Stimulated activated CD8-positive, alpha-beta memory T cell treated with anti-CD3 and anti-CD28 coated beads, Interleukin-4, amount 100 ng/mL, for 1 hour (primary cell): Measurements from ENCODE around the gene SELENOT.
A peak's percentile ranks its signal among the peaks of the same experiment; 100 is the strongest.
"Not testable (repeated sequence)": the region's sequence is repeated elsewhere in the genome, so short reads cannot be mapped to it uniquely, and the experiment has no call there.

Source experiments
- DNase-seq, 2 donors: peaks; one replicate each; pipeline ENCODE4 v3.0.0-alpha.2; 2020; ENCODE audit warnings: low read depth in 2 of 2, low spot score in 1 of 2

Gene SELENOT, protein sequence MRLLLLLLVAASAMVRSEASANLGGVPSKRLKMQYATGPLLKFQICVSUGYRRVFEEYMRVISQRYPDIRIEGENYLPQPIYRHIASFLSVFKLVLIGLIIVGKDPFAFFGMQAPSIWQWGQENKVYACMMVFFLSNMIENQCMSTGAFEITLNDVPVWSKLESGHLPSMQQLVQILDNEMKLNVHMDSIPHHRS

DNA sequence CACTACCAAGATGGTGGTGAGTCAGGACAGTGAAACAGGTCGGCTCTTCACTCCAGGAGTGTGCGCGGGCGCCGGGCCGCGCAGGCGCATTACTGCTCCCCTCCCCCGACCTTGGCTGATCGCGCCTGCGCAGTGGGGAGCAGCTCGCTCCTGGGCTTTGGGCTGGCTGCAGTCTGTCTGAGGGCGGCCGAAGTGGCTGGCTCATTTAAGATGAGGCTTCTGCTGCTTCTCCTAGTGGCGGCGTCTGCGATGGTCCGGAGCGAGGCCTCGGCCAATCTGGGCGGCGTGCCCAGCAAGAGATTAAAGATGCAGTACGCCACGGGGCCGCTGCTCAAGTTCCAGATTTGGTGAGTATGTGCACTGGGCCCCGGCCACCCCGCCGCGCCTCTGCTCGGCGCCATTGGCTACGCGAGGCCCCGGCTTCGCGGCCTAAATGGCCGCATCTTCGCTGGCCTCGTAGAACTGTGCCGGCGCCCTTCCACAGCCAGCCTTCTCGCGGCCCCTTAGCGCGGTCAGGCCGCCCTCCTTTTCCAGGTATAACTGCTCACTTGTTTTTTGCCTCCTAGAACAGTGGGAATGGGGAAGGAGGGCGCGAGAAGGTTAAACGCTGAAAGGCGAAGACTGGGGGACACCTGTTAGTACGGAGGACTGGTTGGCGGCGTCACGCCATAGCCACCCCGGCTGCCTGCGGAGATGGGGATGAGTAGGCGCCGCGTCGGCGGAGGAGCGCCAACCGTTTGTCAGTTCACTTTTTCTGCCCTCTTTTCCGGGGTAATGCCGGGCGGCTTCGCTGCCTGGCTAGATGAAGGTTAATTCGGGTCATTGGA, at the start of gene SELENOT:
Gene SELENOT (plus strand): TSS at position 169 of the 827 bp plus-strand sequence. CDS start 42 bp downstream, at position 211.
- peak; percentile 87 to 93 for DNase-seq

DNA sequence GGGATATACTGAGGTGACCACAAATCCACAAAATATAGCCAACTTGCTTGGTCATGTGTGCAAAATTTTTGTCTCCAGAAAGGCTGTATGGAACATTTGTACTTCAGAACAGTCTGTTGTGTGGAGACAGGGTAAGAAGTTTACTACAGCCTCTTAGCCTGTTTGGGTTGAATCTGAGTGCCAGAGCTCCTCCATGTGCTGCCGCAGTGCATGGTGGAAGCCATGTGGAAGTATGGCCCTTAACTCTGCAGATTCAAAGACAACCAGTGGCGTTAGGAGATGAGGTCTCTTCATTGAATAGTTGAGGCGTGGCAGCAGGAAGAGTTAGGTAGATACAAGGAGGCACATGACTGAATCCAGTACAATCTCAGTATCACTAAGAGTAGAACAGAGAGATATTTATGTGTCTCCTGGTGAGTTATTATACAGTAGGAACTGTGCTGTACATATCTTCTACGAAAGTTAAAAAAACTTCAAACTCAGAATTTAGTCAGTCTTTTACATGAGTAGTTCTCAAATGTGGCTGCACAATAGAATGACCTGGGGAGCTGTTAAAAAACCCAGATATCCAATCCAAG, 47.2 kb upstream of the SELENOT start:
- no peak for DNase-seq

DNA sequence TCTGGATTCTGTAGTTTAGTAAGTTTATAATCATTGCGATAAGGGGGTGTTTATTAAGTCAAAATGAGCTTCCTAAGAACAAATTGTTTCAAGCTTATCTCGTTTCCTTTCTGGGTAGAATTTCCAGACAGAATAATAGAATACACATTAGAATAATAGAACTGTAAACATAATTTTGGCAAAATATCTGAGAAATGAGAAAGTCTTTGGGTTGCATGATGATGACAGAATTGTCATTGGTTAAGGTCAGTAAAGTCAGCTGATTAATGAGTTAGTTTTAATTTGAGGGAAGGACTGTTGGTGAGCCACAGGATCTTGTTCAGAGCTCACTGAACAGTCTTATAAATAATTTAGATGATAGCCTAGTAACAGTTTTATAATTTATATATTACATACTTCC, 46.3 kb upstream of the SELENOT start:
- no peak for DNase-seq

DNA sequence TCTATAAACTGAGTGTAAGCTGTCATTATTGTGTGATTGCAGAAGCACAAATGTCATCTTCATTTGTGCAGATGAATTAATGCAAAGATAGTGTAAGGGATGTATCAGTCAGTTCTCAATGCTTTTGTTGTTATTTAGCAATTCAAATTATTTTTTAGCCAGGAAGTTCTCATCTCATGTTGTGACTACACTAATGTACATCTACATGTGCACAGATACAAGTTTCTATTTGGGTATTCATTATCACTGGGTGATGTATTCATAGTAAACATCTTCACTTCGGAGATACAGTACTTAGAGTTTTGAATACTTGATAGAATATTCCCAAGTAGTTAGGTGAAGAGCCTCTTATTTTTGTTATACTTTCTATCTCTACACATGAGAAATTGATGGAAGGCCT, 45.4 kb upstream of the SELENOT start:
- no peak for DNase-seq

DNA sequence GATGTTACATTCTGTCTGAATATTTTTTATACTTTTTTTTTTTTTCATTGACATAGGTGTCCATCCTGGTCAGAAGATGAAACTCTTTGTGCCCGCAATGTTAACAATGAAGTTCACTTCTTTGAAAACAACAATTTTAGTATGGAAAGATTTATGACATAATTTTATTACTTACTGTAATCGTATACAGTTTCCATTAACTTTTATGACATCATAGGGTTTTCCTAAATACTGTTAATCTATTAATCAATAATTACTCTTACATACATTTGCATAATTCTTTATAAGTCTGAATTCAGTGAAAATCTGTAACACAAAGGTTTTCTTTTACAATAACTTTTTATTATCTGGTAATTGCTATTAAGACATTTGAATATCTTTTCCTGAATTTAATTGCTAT, 38.9 kb upstream of the SELENOT start:
- no peak for DNase-seq

DNA sequence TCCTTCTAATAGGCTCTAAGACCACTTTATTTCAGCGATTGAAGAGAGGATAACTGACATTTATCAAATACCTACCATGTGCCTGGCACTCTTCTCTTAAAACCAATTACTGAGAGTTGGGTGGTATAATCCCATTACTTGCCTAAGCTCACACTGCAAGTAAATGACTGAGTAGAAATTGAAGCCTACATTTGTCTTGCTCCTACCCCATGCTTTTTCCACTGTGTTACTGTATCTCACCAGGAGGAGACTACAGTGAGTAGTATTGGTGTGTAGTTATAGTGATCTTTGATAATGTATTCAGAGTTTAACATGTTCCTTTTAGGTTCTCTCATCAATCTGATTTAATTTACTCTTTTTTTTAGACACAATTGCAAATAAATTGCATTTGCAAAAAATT, 35.8 kb upstream of the SELENOT start:
- DNase-seq, result no peak

DNA sequence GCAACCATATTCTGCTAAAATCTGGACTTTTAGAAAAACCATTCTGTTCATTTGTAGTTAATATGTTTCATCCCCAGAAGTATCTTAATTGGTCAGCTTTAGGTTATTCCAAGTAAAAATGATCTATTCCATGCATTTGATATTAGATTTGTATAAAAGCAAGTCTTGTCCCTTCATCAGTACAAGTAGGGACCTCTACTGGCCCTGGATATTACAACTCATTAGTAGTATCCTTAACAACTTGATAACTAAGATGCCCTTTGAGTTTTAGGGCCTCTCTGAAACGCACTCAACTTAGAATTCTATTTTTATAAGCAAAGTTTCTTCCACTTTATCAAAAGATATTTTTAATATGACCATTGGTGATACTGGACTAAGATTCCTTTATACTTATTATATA, 25.3 kb upstream of the SELENOT start:
- no peak for DNase-seq

DNA sequence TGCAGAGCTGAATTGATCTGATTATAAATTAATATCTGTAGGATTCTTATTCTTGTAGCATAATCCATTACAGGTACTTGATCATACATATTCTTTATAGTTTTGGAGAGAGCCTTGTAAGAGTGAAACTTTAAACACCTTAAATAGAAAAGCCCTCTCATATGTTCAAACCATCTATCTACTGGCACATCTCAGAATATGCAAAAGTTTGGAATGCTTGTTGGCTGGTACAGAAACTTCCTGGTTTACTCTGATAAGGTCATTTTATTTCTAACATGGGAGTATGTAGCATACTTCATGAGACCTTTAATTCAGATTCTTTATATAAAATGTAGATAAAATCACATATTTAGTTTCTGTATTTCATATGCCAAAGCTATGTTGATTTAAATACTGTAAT, 21.9 kb upstream of the SELENOT start:
- no peak for DNase-seq

DNA sequence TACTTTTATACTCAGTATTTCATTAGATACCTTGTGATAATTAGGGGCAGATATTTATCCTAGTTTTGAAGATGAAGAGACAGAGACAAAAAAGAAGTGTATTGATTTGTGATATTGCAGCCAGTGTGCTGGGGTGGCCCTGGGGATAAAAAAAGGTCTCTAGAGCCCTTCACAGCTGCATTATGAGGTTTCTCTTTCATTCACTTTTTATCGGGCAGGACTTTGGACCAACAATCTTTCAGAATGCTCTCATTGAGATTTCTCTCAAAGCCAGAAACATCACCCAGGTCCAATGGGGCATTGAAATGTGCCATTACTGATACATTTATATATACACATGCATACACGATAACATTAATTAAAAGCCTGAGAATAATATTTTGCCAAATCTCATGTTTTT, 20.5 kb upstream of the SELENOT start:
- DNase-seq, result no peak

DNA sequence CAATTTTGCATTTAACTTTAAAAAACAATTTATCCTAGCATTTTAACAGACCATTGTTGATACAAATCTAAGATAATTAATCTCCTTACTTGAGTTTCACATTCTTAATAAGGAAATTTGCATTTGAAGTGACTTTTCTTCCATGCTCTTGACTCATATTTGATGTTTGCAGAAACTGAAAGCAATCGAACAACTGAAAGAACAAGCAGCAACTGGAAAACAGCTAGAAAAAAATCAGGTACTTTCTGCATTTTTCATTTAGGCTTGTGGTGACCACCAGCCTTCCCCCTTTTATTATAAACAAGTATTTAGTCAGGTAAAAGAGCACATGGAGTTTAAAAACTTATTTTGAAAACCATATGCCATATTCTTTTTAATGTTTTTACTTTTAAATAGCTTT, 20.1 kb upstream of the SELENOT start:
- DNase-seq, result no peak

DNA sequence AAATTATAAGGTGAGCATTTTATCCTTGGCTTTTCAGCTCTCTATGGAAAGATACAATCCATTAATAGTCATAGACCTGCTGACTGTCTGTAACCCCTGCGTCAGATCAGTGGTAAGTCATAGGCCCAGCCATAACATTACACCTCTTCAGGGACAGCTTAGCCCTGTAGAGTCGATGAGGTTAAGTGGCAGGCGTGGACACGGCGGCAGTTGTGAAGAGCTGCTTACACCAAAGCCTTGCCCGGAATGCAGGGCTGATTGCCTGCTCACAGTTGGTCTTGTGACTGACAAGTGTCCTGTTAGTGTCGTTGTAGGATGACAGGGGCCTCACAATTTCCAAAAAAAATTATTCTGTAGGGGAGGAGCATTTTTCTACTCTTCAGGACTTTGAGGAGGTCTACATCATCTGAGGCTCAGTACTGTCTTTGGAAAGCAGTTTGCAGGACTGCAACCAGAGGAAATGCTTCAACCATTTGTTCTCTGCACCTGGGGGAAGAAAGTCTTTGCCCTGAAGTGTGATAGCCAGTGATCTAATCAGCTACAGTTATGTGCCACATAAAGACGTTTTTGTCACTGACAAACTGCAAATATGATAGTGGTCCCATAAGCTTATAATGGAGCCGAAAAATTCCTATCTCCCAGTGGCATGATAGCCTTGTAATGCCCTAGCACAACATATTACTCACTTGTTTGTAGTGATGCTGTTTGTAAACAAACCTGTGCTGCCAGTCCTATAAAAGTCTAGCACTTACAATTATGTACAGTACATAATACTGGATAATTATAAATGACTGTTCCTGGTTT, 14.9 kb upstream of the SELENOT start:
- DNase-seq, result no peak

DNA sequence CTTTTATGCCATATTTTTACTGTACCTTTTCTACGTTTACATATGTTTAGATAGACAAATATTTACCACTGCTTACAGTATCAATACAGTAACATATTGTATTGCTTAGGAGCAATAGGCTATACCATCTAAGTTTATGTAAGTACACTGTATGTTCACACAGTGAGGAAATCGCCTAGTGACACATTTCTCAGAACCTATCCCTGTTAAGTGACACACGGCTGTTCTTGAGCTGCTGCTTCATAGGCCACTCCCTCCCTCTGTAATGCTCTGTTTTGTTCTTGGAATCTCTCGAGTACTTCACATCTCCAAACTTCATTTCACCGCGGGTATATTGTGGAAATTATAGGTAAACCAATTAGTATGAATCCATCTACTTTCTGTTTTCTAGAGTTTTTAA, 13.4 kb upstream of the SELENOT start:
- no peak for DNase-seq

DNA sequence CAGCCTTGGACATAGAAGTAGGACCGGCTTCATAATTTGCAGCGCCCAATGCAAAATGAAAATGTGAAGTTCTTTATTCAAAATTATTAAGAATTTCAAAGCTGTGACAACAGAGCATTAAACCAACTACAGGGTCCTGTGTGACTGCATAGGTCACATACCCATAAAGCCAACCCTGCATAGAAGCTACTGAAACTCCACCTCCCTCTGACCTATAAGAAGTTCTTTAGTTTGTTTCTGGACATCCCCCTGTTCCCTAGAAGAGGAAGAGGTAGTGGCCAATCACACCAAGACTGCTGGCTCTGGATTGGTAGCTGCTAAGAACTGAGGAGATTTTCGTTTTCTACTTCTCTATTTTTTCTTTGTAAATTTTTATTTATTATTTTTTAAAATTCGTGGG, 9.0 kb upstream of the SELENOT start:
- no peak for DNase-seq

DNA sequence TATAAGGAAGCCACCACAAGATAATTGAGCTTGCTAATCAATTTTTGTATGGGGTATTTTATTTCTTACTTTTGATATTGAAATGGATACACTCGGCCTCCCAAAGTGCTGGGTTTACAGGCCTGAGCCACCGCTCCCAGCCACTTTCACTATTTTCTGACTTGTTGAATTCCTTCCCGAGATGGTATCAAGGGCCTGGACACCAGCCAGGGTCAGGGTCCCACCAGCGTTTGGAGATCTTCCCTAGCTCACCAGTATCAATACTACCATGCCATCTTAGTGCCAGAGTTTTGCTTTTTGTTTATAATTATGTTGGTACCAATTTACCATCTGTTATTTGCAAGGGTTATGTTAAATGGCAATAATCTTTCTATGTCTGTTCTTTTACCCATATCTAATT, 5.5 kb upstream of the SELENOT start:
- DNase-seq, result no peak

DNA sequence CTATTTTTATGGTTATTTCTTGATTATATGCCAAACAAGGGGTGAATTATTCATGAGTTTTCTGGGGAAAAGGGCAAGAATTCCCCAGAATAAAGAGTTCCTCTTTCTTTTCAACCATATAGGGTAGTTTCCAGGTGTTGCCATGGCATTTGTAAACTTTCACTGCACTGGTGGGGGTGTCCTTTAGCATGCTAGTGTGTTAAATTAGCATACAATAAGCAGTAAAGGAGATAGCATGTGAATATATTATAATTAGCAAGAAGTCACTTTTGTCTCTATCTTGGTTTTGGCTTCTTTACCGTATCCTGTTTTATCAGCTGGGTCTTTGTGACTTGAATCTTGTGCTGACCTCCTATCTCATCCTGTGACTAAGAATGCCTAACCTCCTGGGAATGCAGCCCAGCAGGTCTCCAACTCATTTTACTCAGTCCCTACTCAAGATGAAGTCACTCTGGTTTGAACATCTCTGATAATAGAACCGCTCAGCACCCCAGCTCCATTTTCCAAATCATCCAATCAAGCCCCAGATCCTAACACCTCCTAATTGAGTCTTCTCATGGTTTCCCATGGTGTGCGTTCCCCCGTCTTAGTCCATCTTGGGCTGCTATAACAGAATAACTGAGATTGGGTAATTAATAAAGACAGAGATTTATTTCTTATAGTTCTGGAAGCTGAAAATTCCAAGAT, 3.4 kb upstream of the SELENOT start:
- DNase-seq, result no peak

DNA sequence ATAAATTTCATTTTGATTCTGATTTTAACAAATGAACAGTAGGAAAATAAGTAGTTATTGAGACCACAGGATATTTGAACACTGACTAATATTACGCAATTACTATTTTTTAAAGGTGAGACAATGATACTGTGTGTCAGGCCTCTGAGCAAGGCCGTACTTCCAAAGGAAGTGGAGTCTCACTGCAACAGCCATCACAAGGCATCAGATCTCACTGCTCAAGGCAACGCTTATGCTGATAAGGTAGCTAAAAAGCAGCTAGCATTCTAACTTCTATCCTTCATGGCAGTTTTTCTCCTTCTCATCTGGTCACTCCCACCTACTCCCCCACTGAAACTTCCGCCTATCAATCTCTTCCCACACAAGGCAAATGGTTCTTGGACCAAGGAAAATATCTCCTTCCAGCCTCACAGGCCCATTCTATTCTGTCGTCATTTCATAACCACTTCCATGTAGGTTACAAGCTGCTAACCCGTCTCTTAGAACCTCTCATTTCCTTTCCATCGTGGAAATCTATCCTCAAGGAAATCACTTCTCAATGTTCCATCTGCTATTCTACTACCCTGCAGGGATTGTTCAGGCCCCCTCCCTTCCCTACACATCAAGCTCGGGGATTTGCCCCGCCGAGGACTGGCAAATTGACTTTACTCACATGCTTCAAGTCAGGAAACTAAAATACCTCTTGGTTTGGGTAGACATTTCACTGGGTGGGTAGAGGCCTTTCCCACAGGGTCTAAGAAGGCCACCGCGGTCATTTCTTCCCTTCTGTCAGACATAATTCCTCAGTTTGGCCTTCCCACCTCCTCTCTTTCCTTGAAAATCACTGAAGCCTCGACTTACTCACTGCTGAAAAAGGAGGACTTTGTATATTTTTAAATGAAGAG, 2.2 kb upstream of the SELENOT start:
- DNase-seq, result not testable (repeated sequence)

DNA sequence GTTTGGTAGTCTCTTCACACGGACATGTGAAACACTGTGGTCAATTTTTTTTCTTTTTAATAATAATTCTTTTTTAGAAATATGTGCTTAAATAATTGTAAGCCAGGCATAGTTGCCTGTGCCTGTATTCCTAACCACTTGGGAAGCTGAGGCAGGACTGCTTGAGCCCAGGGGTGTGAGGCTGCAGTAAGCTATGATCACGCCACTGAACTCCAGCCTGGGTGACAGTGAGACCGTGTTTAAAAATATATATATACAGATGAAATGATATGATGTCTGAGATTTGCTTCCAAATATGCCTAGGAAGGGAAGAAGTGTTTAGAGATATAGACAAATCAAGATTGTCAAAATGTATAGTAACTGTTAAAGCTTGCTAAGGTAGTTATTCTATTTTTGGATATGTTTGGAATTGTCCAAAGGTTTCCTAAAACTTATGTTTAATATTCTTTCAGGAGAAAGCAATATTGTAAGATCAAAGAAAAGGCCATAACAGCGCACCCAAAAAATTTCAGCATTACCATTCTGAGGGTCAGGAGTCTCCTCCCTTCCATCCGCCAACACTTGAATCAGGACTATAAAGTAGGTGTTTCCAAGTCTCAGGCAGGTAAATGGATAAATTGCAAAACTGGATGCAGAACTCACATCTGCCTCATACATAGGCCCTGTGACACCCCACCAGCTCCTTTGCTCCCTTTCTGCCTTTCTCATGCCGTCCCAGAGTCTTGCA, 532 bp upstream of the SELENOT start:
- no peak for DNase-seq

DNA sequence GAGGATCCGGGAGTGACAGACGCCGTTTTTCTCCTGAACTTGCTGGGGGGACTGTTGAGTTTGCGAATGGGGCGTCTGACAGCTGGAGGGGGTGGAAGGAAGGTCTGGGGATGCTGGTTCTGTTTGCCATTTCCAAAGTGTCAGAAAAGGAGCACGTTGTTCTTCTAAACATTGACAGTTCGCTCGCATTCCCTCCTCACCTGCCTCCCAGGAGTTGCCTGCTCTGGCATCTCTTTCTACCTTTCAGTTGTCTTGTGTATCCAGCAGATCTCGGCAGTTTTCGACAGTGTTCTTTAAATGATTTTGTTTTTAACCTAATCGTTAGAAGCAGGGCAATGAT, 829 bp downstream of the SELENOT start:
- DNase-seq, result no peak

DNA sequence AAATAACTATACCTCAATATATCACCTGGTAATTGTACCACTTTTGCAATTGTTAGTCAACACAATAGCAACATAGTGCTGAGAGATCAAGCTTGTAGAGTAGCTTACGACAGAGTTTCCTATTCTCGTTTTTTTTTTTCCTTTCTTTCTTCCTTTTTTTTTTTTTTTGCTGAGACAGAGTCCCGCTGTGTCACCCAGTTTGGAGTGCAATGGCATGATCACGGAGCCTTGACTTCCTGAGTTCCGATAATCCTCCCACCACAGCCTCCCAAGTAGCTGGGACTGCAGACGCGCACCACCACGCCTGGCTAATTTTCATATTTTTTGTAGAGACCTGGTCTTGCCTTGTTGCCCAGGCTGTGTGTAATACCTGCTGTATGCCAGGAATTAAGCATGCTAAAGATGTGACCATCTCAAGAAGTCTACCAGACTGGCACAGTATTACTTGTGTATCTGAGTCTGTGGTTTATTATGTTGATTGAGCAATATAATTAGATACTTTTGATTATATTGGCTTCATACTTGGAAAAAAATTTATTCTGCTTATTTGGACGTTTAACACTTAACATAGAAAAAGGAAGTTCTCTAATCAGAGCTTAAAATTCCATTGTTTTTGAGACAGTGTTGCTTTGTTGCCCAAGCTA, 3.0 kb downstream of the SELENOT start:
- no peak for DNase-seq
